ENCODE data around the gene COMMD8.

The COMMD8 gene

GRCh38 chr4:47434931-47435330, 28.6 kb downstream of the COMMD8 start:
- H3K27ac ChIP-seq (replicated peaks; ENCODE audit: low read length) = no peak overlapping the region

GRCh38 chr4:47432749-47433148, 30.8 kb downstream of the COMMD8 start:
- Histone ChIP-seq H4K8ac (ENCODE audit: low read depth, low read length) (no peak overlapping the region), H3K4me2 (ENCODE audit: insufficient read depth, low read length, poor library complexity, severe bottlenecking) (no peak overlapping the region), H3K36me3 (replicated peaks in 1 of 2; ENCODE audit: control insufficient read depth in 2 of 2, insufficient read depth in 2 of 2, low read length in 2 of 2) (no peaks in the 10 kb centered on the region), H3K4ac (ENCODE audit: low read length) (no peak overlapping the region), H3K4me1 (ENCODE audit: control insufficient read depth in 2 of 2, insufficient read depth in 1 of 2, low read depth in 1 of 2, low read length in 2 of 2) (no peaks in the 10 kb centered on the region), H3K9ac (ENCODE audit: low read depth, low read length, poor library complexity) (no peak overlapping the region), H4K91ac (ENCODE audit: low read depth, low read length, poor library complexity) (no peak overlapping the region), H3K23ac (ENCODE audit: low read depth, low read length, poor library complexity) (no peak overlapping the region), H2BK120ac (ENCODE audit: low read depth, low read length) (no peak overlapping the region), H3K18ac (ENCODE audit: low read length) (no peak overlapping the region), H2AFZ (ENCODE audit: low read length) (no peak overlapping the region), H2BK5ac (ENCODE audit: low read length) (no peak overlapping the region), H3K9me3 (replicated peaks in 1 of 2; ENCODE audit: control insufficient read depth in 2 of 2, insufficient read depth in 1 of 2, low read depth in 1 of 2, low read length in 2 of 2) (no peaks in the 10 kb centered on the region), H2BK15ac (ENCODE audit: low read length) (no peak overlapping the region), H3K27me3 (ENCODE audit: control insufficient read depth in 3 of 3, insufficient read depth in 3 of 3, low read depth in 1 of 3, low read length in 3 of 3) (no peaks in the 10 kb centered on the region), H2AK5ac (ENCODE audit: low read depth, low read length) (no peak overlapping the region), H3K27ac (replicated peaks; ENCODE audit: low read length) (no peak overlapping the region), H2BK12ac (ENCODE audit: low read length) (no peak overlapping the region), H3K14ac (ENCODE audit: low read length) (no peak overlapping the region), H3K4me3 (ENCODE audit: low read length in 2 of 2) (no peak overlapping the region), H3K79me1 (ENCODE audit: low read depth, low read length) (no peaks in the 10 kb centered on the region)
- WGBS, 2 donors (ENCODE audit: extremely low coverage in 2 of 2, insufficient read length in 2 of 2, insufficient replicate concordance in 1 of 2) = no CpG with 5 or more reads among the region's 1 CpG
- DNase-seq (ENCODE audit: low spot score) = no peak

More at GRCh38 chr4:47434931-47435330, 28.6 kb downstream of the COMMD8 start:
- H3K27me3 ChIP-seq (ENCODE audit: control insufficient read depth in 3 of 3, insufficient read depth in 3 of 3, low read depth in 1 of 3, low read length in 3 of 3) = no peaks in the 10 kb centered on the region
- H3K9me3 ChIP-seq (replicated peaks in 1 of 2; ENCODE audit: control insufficient read depth in 2 of 2, insufficient read depth in 1 of 2, low read depth in 1 of 2, low read length in 2 of 2) = no peaks in the 10 kb centered on the region
- H3K14ac ChIP-seq (ENCODE audit: low read length) = no peak overlapping the region
- H3K4me2 ChIP-seq (ENCODE audit: insufficient read depth, low read length, poor library complexity, severe bottlenecking) = no peak overlapping the region
- no peaks in the 10 kb centered on the region for H3K4me1 ChIP-seq (ENCODE audit: control insufficient read depth in 2 of 2, insufficient read depth in 1 of 2, low read depth in 1 of 2, low read length in 2 of 2)
- no peak overlapping the region for H2BK5ac ChIP-seq (ENCODE audit: low read length)
- H3K23ac ChIP-seq (ENCODE audit: low read depth, low read length, poor library complexity) = no peak overlapping the region
- no peak overlapping the region for H4K91ac ChIP-seq (ENCODE audit: low read depth, low read length, poor library complexity)
- H3K4me3 ChIP-seq (ENCODE audit: low read length in 2 of 2) = no peak overlapping the region
- H2BK120ac ChIP-seq (ENCODE audit: low read depth, low read length) = no peak overlapping the region
- H3K9ac ChIP-seq (ENCODE audit: low read depth, low read length, poor library complexity) = no peak overlapping the region
- no peak overlapping the region for H2BK15ac ChIP-seq (ENCODE audit: low read length)
- no peaks in the 10 kb centered on the region for H3K36me3 ChIP-seq (replicated peaks in 1 of 2; ENCODE audit: control insufficient read depth in 2 of 2, insufficient read depth in 2 of 2, low read length in 2 of 2)
- H3K4ac ChIP-seq (ENCODE audit: low read length) = no peak overlapping the region
- H2BK12ac ChIP-seq (ENCODE audit: low read length) = no peak overlapping the region
- no peak overlapping the region for H2AFZ ChIP-seq (ENCODE audit: low read length)
- H3K79me1 ChIP-seq (ENCODE audit: low read depth, low read length) = no peaks in the 10 kb centered on the region
- DNase-seq (ENCODE audit: low spot score) = no peak
- H2AK5ac ChIP-seq (ENCODE audit: low read depth, low read length) = no peak overlapping the region
- H3K18ac ChIP-seq (ENCODE audit: low read length) = no peak overlapping the region
- no peak overlapping the region for H4K8ac ChIP-seq (ENCODE audit: low read depth, low read length)

DNA sequence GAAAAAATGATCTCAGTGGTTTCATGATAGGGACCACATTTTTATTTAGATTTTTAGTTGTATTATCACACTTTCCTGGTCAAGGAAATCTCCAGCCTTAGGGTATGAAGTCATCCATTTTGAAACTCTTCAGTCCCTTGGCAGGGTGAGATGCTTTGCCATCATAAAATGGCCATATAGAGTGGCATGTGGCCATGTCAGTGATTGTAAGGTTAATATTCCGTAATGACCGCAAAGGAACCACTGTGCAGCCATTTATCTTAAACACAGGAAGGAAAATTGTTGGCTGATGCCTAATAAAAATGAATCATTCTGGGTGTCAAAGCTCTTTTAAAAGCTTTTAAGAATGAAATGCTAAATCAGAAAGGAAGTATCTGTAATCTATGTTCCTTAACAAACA, 35.6 kb downstream of the COMMD8 start:
- no peak overlapping the region for H2BK5ac ChIP-seq (ENCODE audit: low read length)
- no peaks in the 10 kb centered on the region for H3K79me1 ChIP-seq (ENCODE audit: low read depth, low read length)
- H2AFZ ChIP-seq (ENCODE audit: low read length) = no peak overlapping the region
- no peak for DNase-seq (ENCODE audit: low spot score)
- H2AK5ac ChIP-seq (ENCODE audit: low read depth, low read length) = no peak overlapping the region
- no peak overlapping the region for H3K9ac ChIP-seq (ENCODE audit: low read depth, low read length, poor library complexity)
- no peak overlapping the region for H3K4me2 ChIP-seq (ENCODE audit: insufficient read depth, low read length, poor library complexity, severe bottlenecking)
- H3K18ac ChIP-seq (ENCODE audit: low read length) = no peak overlapping the region
- no peak overlapping the region for H2BK15ac ChIP-seq (ENCODE audit: low read length)
- no peaks in the 10 kb centered on the region for H3K9me3 ChIP-seq (replicated peaks in 1 of 2; ENCODE audit: control insufficient read depth in 2 of 2, insufficient read depth in 1 of 2, low read depth in 1 of 2, low read length in 2 of 2)
- H3K14ac ChIP-seq (ENCODE audit: low read length) = no peak overlapping the region
- no peak overlapping the region for H4K91ac ChIP-seq (ENCODE audit: low read depth, low read length, poor library complexity)
- WGBS, 2 donors (ENCODE audit: extremely low coverage in 2 of 2, insufficient read length in 2 of 2, insufficient replicate concordance in 1 of 2) = no CpG with 5 or more reads among the region's 2 CpGs
- H3K4me3 ChIP-seq (ENCODE audit: low read length in 2 of 2) = no peak overlapping the region
- no peak overlapping the region for H3K4ac ChIP-seq (ENCODE audit: low read length)
- H3K4me1 ChIP-seq (ENCODE audit: control insufficient read depth in 2 of 2, insufficient read depth in 1 of 2, low read depth in 1 of 2, low read length in 2 of 2) = no peaks in the 10 kb centered on the region
- no peak overlapping the region for H3K23ac ChIP-seq (ENCODE audit: low read depth, low read length, poor library complexity)
- H3K27me3 ChIP-seq (ENCODE audit: control insufficient read depth in 3 of 3, insufficient read depth in 3 of 3, low read depth in 1 of 3, low read length in 3 of 3) = no peaks in the 10 kb centered on the region
- H2BK12ac ChIP-seq (ENCODE audit: low read length) = no peak overlapping the region
- H2BK120ac ChIP-seq (ENCODE audit: low read depth, low read length) = no peak overlapping the region
- H3K36me3 ChIP-seq (replicated peaks in 1 of 2; ENCODE audit: control insufficient read depth in 2 of 2, insufficient read depth in 2 of 2, low read length in 2 of 2) = no peaks in the 10 kb centered on the region
- H4K8ac ChIP-seq (ENCODE audit: low read depth, low read length) = no peak overlapping the region
- no peak overlapping the region for H3K27ac ChIP-seq (replicated peaks; ENCODE audit: low read length)

DNA sequence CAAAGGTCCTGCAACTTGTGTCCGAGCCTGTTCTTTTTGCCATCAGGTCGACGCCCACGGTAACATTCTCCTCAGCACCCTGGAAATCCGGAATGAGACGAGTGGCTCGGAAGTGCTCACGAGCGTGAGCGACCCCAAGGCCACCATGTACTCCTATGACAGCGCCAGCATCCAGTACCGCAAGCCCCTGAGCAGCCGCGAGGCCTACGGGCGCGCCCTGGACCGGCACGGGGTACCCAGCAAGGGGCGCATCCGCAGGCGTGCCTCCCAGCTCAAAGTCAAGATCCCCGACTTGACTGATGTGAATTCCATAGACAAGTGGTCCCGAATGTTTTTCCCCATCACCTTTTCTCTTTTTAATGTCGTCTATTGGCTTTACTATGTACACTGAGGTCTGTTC, 37.9 kb downstream of the COMMD8 start:
- WGBS, 2 donors (ENCODE audit: extremely low coverage in 2 of 2, insufficient read length in 2 of 2, insufficient replicate concordance in 1 of 2) = no CpG with 5 or more reads among the region's 25 CpGs
- Histone ChIP-seq H2AFZ (ENCODE audit: low read length) (no peak overlapping the region), H2BK120ac (ENCODE audit: low read depth, low read length) (no peak overlapping the region), H2BK5ac (ENCODE audit: low read length) (no peak overlapping the region), H3K4me3 (ENCODE audit: low read length in 2 of 2) (no peak overlapping the region), H4K8ac (ENCODE audit: low read depth, low read length) (no peak overlapping the region), H3K9me3 (replicated peaks in 1 of 2; ENCODE audit: control insufficient read depth in 2 of 2, insufficient read depth in 1 of 2, low read depth in 1 of 2, low read length in 2 of 2) (no peaks in the 10 kb centered on the region), H4K91ac (ENCODE audit: low read depth, low read length, poor library complexity) (no peak overlapping the region), H3K79me1 (ENCODE audit: low read depth, low read length) (no peaks in the 10 kb centered on the region), H3K9ac (ENCODE audit: low read depth, low read length, poor library complexity) (no peak overlapping the region), H3K27ac (replicated peaks; ENCODE audit: low read length) (no peak overlapping the region), H2BK15ac (ENCODE audit: low read length) (no peak overlapping the region), H3K27me3 (ENCODE audit: control insufficient read depth in 3 of 3, insufficient read depth in 3 of 3, low read depth in 1 of 3, low read length in 3 of 3) (no peaks in the 10 kb centered on the region), H3K18ac (ENCODE audit: low read length) (no peak overlapping the region), H3K4ac (ENCODE audit: low read length) (no peak overlapping the region), H3K14ac (ENCODE audit: low read length) (no peak overlapping the region), H3K4me2 (ENCODE audit: insufficient read depth, low read length, poor library complexity, severe bottlenecking) (no peak overlapping the region), H3K4me1 (ENCODE audit: control insufficient read depth in 2 of 2, insufficient read depth in 1 of 2, low read depth in 1 of 2, low read length in 2 of 2) (peaks cover 0 to 1% of the 10 kb centered on the region in 2 donors), H2BK12ac (ENCODE audit: low read length) (no peak overlapping the region), H3K23ac (ENCODE audit: low read depth, low read length, poor library complexity) (no peak overlapping the region), H2AK5ac (ENCODE audit: low read depth, low read length) (no peak overlapping the region), H3K36me3 (replicated peaks in 1 of 2; ENCODE audit: control insufficient read depth in 2 of 2, insufficient read depth in 2 of 2, low read length in 2 of 2) (no peaks in the 10 kb centered on the region)
- DNase-seq (ENCODE audit: low spot score) = no peak

Measured in neuronal stem cell (in vitro differentiated cells).